H9 (cell line): ENCODE measurements around the gene RBMS2. TPM values are rescaled to one million over a fixed set of nuclear protein-coding genes. Genes with fewer than 3 reads are reported as not detected.
"Not testable (repeated sequence)": the region's sequence is repeated elsewhere in the genome, so short reads cannot be mapped to it uniquely, and the experiment has no call there.

Experiments
- DNase-seq: peaks from one replicate; pipeline ENCODE4 v3.0.0-alpha.2; 2017
- H2AFZ ChIP-seq: one replicate; pipeline ENCODE4 v1.6.1; 2013; ENCODE audit warnings: mild to moderate bottlenecking, low read length, control low read depth, moderate library complexity
- H2AK5ac ChIP-seq: 2 replicates; pipeline ENCODE4 v1.6.1; 2013; ENCODE audit warnings: low read length, control low read depth, mixed read lengths; ENCODE audit not compliant: insufficient read length
- H2BK120ac ChIP-seq: one replicate; pipeline ENCODE4 v1.6.1; 2013; ENCODE audit warnings: low read depth, mild to moderate bottlenecking, low read length, control low read depth, inconsistent platforms; ENCODE audit not compliant: poor library complexity, severe bottlenecking
- H2BK12ac ChIP-seq: 2 replicates; pipeline ENCODE4 v1.6.1; 2013; ENCODE audit warnings: low read length, control low read depth, mixed read lengths, low read depth; ENCODE audit not compliant: insufficient read length
- H2BK15ac ChIP-seq: 2 replicates; pipeline ENCODE4 v1.6.1; 2013; ENCODE audit warnings: low read depth, low read length, control low read depth
- H2BK20ac ChIP-seq: one replicate; pipeline ENCODE4 v1.6.1; 2013; ENCODE audit warnings: low read depth, mild to moderate bottlenecking, low read length, control low read depth, inconsistent platforms; ENCODE audit not compliant: poor library complexity, severe bottlenecking
- H2BK5ac ChIP-seq: 2 replicates; pipeline ENCODE4 v1.6.1; 2013; ENCODE audit warnings: low read length, control low read depth, mixed read lengths; ENCODE audit not compliant: insufficient read length
- H3K14ac ChIP-seq: 2 replicates; pipeline ENCODE4 v1.6.1; 2013; ENCODE audit warnings: low read length, control low read depth; ENCODE audit not compliant: insufficient read depth
- H3K18ac ChIP-seq: 2 replicates; pipeline ENCODE4 v1.6.1; 2013; ENCODE audit warnings: low read depth, mild to moderate bottlenecking, mixed read lengths, low read length, control low read depth; ENCODE audit not compliant: insufficient read length
- H3K23ac ChIP-seq: 2 replicates; pipeline ENCODE4 v1.6.1; 2013; ENCODE audit warnings: low read length, control low read depth, mixed read lengths, low read depth; ENCODE audit not compliant: insufficient read length
- H3K23me2 ChIP-seq: 2 replicates; pipeline ENCODE4 v1.6.1; 2013; ENCODE audit warnings: low read depth, mild to moderate bottlenecking, mixed read lengths, low read length, control low read depth; ENCODE audit not compliant: insufficient read length, poor library complexity, severe bottlenecking
- H3K27ac ChIP-seq: 2 replicates; pipeline ENCODE4 v1.5.1; 2013; ENCODE audit warnings: low read length, control low read depth, mixed read lengths, low read depth; ENCODE audit not compliant: insufficient read length
- H3K27me3 ChIP-seq: 2 replicates; pipeline ENCODE4 v1.6.1; 2013; ENCODE audit warnings: low read length, control low read depth, inconsistent platforms; ENCODE audit not compliant: insufficient read depth
- H3K4ac ChIP-seq: 2 replicates; pipeline ENCODE4 v1.6.1; 2013; ENCODE audit warnings: low read depth, mild to moderate bottlenecking, control low read depth, inconsistent platforms, low read length, moderate library complexity
- H3K4me1 ChIP-seq: 2 replicates; pipeline ENCODE4 v1.6.1; 2013; ENCODE audit warnings: low read length, control low read depth, inconsistent platforms; ENCODE audit not compliant: insufficient read depth
- H3K4me2 ChIP-seq: 2 replicates; pipeline ENCODE4 v1.6.1; 2013; ENCODE audit warnings: low read length, control low read depth, mixed read lengths; ENCODE audit not compliant: insufficient read length, insufficient read depth
- H3K56ac ChIP-seq: 2 replicates; pipeline ENCODE4 v1.6.1; 2013; ENCODE audit warnings: low read depth, mild to moderate bottlenecking, mixed read lengths, low read length, control low read depth; ENCODE audit not compliant: insufficient read length
- H3K79me1 ChIP-seq: 2 replicates; pipeline ENCODE4 v1.6.1; 2013; ENCODE audit warnings: low read depth, mild to moderate bottlenecking, moderate library complexity, low read length, control low read depth, inconsistent platforms; ENCODE audit not compliant: insufficient read depth, poor library complexity, severe bottlenecking
- H3K79me2 ChIP-seq: 2 replicates; pipeline ENCODE4 v1.6.1; 2013; ENCODE audit warnings: low read length, control low read depth, inconsistent platforms; ENCODE audit not compliant: insufficient read depth
- H3K9ac ChIP-seq: 2 replicates; pipeline ENCODE4 v1.6.1; 2013; ENCODE audit warnings: low read length, control low read depth, mixed read lengths; ENCODE audit not compliant: insufficient read length; ENCODE audit errors: extremely low read depth
- H3K9me3 ChIP-seq: one replicate; pipeline ENCODE4 v1.6.1; 2013; ENCODE audit warnings: low read depth, low read length, inconsistent platforms; ENCODE audit not compliant: control insufficient read depth
- H3T11ph ChIP-seq: one replicate; pipeline ENCODE4 v1.6.1; 2013; ENCODE audit warnings: mild to moderate bottlenecking, low read length, control low read depth, inconsistent platforms
- H4K20me1 ChIP-seq: one replicate; pipeline ENCODE4 v1.6.1; 2013; ENCODE audit not compliant: control insufficient read depth, insufficient read length, insufficient read depth
- H4K5ac ChIP-seq: 2 replicates; pipeline ENCODE4 v1.6.1; 2013; ENCODE audit warnings: low read depth, mild to moderate bottlenecking, mixed read lengths, low read length, control low read depth; ENCODE audit not compliant: insufficient read length
- H4K8ac ChIP-seq: replicated peaks from 2 replicates; pipeline ENCODE4 v1.6.1; 2013; ENCODE audit warnings: low read length, control low read depth, mixed read lengths, low read depth; ENCODE audit not compliant: insufficient read length
- H4K91ac ChIP-seq: 2 replicates; pipeline ENCODE4 v1.6.1; 2013; ENCODE audit warnings: low read depth, mild to moderate bottlenecking, moderate library complexity, mixed read lengths, low read length, control low read depth; ENCODE audit not compliant: insufficient read length
- H3K27ac Mint-ChIP-seq, 3 experiments: 2 replicates in 2 of 3; 3 replicates in 1 of 3; pipeline ENCODE4 v1.8.0; 2020 to 2021; ENCODE audit warnings: mixed read lengths in 3 of 3, mild to moderate bottlenecking in 1 of 3, moderate library complexity in 1 of 3
- H3K27me3 Mint-ChIP-seq: 2 replicates; pipeline ENCODE4 v1.8.0; 2021; ENCODE audit warnings: low read depth, mild to moderate bottlenecking, moderate library complexity, mixed read lengths
- H3K36me3 Mint-ChIP-seq, 3 experiments: 2 replicates in 2 of 3; 3 replicates in 1 of 3; pipeline ENCODE4 v1.8.0; 2020 to 2021; ENCODE audit warnings: low read depth in 3 of 3, mixed read lengths in 3 of 3; ENCODE audit not compliant: insufficient read depth in 1 of 3
- H3K4me1 Mint-ChIP-seq, 2 experiments: 2 replicates each; pipeline ENCODE4 v1.8.0; 2020; ENCODE audit warnings: mixed read lengths in 2 of 2
- H3K4me3 Mint-ChIP-seq, 2 experiments: 2 replicates in 1 of 2; 3 replicates in 1 of 2; pipeline ENCODE4 v1.8.0; 2020 to 2021; ENCODE audit warnings: mild to moderate bottlenecking in 2 of 2, mixed read lengths in 2 of 2, moderate library complexity in 1 of 2
- H3K9me3 Mint-ChIP-seq, 2 experiments: 2 replicates in 1 of 2; 3 replicates in 1 of 2; pipeline ENCODE4 v1.8.0; 2020; ENCODE audit warnings: mild to moderate bottlenecking in 2 of 2, mixed read lengths in 2 of 2, moderate library complexity in 1 of 2
- WGBS: extraction: QIAGEN DNeasy Blood & Tissue Kit; methylation state at CpG from one replicate; pipeline ENCODE4 v1.1.7; 2013; ENCODE audit warnings: missing lambda C conversion rate, low lambda C conversion rate, mixed read lengths; ENCODE audit not compliant: insufficient read length; ENCODE audit errors: extremely low coverage; 5-methylcytosine and 5-hydroxymethylcytosine counted together
- total RNA-seq: library from RNA; stranded (reverse); gene quantifications from 2 replicates; pipeline ENCODE4 v1.2.1, GENCODE V29; 2021
- TF ChIP-seq, protein P1 (sequence below): fragments of 200-600 bp; sonication (generic); conservative IDR thresholded peaks from 3 replicates; pipeline ENCODE4 v1.8.0; 2021; ENCODE audit warnings: antibody characterized with exemption, mild to moderate bottlenecking

RBMS2 gene
- total RNA-seq, 1 experiment from 2014 or later, result 9.5 TPM

DNA sequence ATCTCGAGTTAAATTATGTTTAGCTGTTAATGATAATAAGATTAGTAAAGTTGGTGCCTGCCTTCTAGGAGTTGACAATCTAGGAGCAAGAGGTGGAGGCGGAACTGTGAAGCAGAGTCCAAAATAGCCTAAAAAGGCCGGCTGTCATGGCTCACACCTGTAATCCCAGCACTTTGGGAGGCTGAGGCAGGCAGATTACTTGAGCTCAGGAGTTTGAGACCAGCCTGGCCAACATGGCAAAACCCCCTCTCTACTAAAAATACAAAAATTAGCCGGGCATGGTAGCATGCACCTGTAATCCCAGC, 7.7 kb upstream of the RBMS2 start:
- H2BK5ac ChIP-seq, H3T11ph ChIP-seq, H3K23ac ChIP-seq, H3K9me3 Mint-ChIP-seq, H3K27ac ChIP-seq, H2BK15ac ChIP-seq, H3K4me3 Mint-ChIP-seq, H4K20me1 ChIP-seq, H4K5ac ChIP-seq, H2AK5ac ChIP-seq, H3K4me2 ChIP-seq, H3K9me3 ChIP-seq, H4K8ac ChIP-seq, H3K18ac ChIP-seq, H3K4me1 Mint-ChIP-seq, H3K36me3 Mint-ChIP-seq, H3K9ac ChIP-seq, H2BK20ac ChIP-seq, H2BK12ac ChIP-seq, H3K56ac ChIP-seq, DNase-seq, H3K14ac ChIP-seq, H3K79me2 ChIP-seq, H3K27ac Mint-ChIP-seq, H3K4ac ChIP-seq, H4K91ac ChIP-seq, H2AFZ ChIP-seq, H3K23me2 ChIP-seq, H3K4me1 ChIP-seq, H3K27me3 ChIP-seq, H2BK120ac ChIP-seq, H3K79me1 ChIP-seq: not testable (repeated sequence)
- H3K27me3 Mint-ChIP-seq, result peaks cover 14% of the 10 kb centered on the region; the same call in 1 of the 2 replicates
- TF ChIP-seq, protein P1, sequence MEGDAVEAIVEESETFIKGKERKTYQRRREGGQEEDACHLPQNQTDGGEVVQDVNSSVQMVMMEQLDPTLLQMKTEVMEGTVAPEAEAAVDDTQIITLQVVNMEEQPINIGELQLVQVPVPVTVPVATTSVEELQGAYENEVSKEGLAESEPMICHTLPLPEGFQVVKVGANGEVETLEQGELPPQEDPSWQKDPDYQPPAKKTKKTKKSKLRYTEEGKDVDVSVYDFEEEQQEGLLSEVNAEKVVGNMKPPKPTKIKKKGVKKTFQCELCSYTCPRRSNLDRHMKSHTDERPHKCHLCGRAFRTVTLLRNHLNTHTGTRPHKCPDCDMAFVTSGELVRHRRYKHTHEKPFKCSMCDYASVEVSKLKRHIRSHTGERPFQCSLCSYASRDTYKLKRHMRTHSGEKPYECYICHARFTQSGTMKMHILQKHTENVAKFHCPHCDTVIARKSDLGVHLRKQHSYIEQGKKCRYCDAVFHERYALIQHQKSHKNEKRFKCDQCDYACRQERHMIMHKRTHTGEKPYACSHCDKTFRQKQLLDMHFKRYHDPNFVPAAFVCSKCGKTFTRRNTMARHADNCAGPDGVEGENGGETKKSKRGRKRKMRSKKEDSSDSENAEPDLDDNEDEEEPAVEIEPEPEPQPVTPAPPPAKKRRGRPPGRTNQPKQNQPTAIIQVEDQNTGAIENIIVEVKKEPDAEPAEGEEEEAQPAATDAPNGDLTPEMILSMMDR, result 0 out of 3 replicates have a peak, but pooled peaks have one; percentile 9
- no CpG with 5 or more reads among the region's 4 CpGs for WGBS
